Spleen (tissue), 7 donors: Measurements from ENCODE around the gene PRPF40A.

Source experiments
- POLR2A ChIP-seq, 3 donors: fragments of 450-650 bp; IDR thresholded peaks; one replicate each; pipeline ENCODE4 v1.5.1; 2017; ENCODE audit warnings: antibody characterized with exemption in 3 of 3, mild to moderate bottlenecking in 1 of 3
- POLR2AphosphoS5 ChIP-seq, 3 donors: sonication (generic); formaldehyde crosslinking; IDR thresholded peaks; one replicate each; pipeline ENCODE4 v1.5.1; 2017; ENCODE audit warnings: antibody characterized with exemption in 3 of 3
- TF ChIP-seq, protein P1 (sequence below), 11 experiments: fragments of 200-600 bp in 7 of 11; fragments of 450-650 bp in 4 of 11; sonication (generic) in 4 of 11; IDR thresholded peaks in 8 of 11; conservative IDR thresholded peaks in 3 of 11; 1 replicate in 7 of 11; 2 replicates in 4 of 11; pipeline versions ENCODE4 v1.4.0 to v1.8.0; 2016 to 2021; ENCODE audit warnings: antibody characterized with exemption in 11 of 11, inconsistent platforms in 4 of 11, mild to moderate bottlenecking in 1 of 11
- donor health status: DM: no; HTN: no; CAD: no; lungs with moderate emphysema.
- donor health status: DM: no; HTN: no; CAD: no.
- donor health status: DM: no; HTN: no; CAD: no.

DNA sequence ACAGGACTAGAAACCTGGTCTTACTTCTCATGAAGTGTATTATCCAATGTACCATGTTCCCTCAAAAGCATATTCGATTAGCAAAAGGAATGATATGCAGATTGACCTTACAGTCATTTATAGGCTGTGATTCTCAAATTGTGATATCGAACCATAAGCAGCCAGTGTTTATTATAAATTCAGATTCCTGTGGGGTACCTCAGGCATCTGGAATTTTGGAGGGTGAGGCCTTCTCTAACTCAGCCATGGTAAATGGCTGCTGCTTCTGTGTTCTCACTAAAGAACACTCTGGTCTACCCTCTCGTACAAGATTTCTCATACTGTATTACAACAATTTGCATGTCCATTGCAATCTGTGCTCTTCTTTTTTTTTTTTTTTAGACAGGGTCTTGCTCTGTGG, 84.5 kb downstream of the PRPF40A start:
- TF ChIP-seq, protein P1, sequence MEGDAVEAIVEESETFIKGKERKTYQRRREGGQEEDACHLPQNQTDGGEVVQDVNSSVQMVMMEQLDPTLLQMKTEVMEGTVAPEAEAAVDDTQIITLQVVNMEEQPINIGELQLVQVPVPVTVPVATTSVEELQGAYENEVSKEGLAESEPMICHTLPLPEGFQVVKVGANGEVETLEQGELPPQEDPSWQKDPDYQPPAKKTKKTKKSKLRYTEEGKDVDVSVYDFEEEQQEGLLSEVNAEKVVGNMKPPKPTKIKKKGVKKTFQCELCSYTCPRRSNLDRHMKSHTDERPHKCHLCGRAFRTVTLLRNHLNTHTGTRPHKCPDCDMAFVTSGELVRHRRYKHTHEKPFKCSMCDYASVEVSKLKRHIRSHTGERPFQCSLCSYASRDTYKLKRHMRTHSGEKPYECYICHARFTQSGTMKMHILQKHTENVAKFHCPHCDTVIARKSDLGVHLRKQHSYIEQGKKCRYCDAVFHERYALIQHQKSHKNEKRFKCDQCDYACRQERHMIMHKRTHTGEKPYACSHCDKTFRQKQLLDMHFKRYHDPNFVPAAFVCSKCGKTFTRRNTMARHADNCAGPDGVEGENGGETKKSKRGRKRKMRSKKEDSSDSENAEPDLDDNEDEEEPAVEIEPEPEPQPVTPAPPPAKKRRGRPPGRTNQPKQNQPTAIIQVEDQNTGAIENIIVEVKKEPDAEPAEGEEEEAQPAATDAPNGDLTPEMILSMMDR (IDR thresholded peaks at IDR 0.05 in 8 of 11, conservative IDR thresholded peaks at IDR 0.05 in 3 of 11) = no peak
- TF ChIP-seq POLR2A (IDR thresholded peaks at IDR 0.05) (no peak), POLR2AphosphoS5 (IDR thresholded peaks at IDR 0.05) (no peak)
